GM18499 (cell line): ENCODE measurements around the gene ITGB1BP1.
"Not testable (repeated sequence)": the region's sequence is repeated elsewhere in the genome, so short reads cannot be mapped to it uniquely, and the experiment has no call there.

Source experiments
- ATAC-seq: cut with Tn5 transposase; IDR thresholded peaks from one replicate; pipeline ENCODE4 v1.9.1; 2021; ENCODE audit warnings: moderate number of reproducible peaks; ENCODE audit not compliant: insufficient read depth, unreplicated experiment

ITGB1BP1 gene

DNA sequence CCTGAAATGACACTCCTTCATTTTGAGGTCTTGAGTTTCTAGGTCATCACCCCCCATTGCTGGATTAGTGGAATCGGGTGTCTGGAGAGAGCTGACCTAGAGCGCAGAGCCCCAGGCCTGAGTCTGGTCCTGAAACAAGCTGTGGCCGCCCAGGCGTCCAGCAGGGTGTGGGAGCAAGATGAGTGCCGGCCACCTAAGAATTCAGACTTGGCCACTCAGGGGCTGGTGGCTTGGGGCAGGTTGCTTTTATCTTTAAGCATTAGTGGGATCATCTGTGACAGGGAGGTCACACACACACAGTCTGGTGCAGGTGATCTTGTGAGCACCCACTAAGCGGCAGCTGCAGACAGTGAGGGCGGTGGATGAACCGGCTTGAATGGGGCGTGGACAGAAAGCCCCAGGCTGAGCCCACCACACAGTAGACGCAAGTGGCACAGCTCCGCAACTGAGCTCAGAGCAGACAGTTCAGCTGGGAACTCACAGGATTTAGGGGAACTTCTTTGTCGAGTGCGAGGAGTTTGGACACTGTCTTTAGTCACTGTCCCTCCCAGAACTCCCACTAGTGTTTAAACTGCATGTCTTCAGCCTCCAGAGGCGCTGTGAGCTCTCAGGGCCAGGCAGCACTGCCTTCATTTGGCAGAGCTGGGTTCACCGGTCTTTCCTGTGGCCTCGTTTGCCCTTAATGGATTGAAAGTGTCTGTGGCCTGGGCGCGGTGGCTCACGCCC lies 21.5 kb downstream of the ITGB1BP1 start:
- ATAC-seq = no peak

DNA sequence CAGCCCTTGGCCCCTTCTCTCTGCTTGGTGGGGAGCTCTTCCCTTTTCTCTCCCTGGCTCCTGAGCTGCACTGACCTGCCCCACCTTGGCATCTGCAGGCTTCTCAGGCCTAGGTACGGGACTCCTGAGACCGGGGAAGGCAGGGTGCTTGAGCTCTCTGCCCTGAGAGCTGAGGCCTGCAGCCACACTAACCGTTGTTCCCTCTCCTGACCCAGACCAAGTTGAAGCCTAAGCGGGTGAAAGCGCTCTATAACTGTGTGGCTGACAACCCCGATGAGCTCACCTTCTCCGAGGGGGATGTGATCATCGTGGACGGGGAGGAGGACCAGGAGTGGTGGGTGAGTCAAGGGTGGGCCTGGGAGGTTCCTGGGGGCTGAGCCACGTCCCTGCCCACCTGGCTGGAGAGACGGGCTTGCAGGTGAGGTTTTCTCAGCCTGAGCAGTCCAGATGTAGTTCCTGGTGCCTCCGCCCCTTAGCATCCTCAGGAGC lies 22.2 kb downstream of the ITGB1BP1 start:
- no peak for ATAC-seq

DNA sequence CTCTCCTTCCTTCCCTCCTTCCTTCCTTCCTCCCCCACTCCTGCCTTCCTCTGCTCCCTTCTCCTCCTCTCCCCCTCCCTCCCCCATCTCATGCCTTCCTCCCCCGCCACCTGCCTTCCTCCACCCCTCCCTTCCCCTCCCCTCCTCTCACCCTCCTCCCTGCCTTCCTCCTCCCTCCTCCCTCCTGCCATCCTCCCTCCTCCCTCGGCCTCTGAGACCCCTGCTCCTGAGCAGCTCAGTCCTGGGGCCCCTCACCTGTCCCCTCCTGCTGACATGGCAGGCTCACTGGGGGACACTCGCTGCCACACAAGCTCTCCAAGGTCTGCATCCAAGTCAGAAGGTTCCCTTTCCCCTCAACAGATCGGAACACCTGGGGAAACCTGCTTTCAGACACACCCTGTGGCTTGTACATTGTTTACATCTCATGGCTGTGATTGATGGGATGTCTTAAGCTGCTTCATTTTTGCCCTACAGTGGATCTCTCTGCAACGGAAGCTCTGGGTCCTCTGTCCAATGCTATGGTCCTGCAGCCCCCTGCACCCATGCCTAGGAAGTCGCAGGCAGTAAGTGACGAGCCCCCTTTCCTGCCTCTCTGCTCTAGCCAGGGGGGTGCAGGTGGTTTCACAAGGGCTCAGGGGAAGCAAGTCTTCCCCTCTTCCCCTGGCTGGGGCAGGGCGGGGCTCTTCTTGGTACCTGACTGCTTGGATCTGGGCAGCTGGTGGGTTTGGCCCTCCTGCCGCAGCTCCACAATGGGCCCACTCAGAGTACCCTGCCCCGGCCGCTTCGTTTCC lies 22.9 kb downstream of the ITGB1BP1 start:
- ATAC-seq = no peak

DNA sequence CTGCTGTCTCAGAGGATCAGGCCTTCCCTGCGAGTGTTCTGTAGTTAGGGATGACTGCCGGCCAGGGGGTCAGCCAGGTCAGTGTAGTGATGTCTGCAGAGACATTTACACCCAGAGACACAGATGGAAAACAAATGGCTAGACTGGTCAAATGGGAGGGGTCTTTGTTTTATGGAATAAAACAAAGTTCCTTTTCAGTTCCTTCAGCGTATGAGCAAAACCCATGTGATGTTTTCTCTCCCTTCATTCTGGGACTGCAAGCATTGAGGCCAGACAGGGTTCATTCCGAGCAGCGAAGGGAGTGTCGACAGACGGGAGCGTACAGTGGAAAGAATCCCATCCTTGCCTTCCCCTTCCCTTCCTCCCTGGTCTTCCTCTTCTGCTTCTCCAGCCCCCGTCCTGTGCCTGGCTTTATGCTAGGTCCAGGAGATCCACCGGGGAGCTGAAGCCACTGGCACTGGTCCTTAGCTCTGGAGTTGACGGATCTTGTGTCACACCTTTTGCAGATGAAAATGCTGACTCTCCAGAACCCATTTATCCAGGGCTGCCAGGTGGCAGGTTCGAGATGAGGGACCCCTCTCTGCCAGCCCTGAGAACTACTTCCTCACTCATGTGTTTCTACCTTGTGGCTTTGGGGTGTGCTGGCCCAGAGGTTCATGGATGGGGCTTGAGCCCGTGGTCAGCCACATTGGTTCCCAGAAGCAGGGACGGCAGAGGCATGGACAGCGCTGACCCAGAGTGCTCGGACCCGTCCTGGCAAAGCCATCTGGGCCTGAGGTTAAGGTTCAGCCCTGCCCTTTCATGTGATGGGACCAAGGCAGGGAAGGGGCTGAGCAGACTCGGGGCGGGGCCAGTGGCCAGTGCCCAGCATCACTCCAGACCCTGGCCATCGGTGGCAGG lies 24.2 kb downstream of the ITGB1BP1 start:
- no peak for ATAC-seq

DNA sequence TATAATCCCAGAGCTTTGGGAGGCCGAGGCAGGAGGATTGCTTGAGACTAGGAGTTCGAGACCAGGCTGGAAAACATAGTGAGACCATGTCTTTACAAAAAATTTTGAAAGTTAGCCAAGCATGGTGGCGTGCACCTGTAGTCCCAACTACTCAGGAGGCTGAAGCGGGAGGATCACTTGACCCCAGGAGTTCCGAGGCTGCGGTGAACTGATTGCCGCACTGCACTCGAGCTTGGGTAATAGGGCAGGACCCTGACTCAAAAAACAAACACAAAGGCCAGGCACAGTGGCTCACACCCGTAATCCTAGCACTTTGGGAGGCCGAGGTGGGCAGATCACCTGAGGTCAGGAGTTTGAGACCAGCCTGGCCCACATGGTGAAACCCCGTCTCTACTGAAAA lies 25.1 kb downstream of the ITGB1BP1 start:
- not testable (repeated sequence) for ATAC-seq

DNA sequence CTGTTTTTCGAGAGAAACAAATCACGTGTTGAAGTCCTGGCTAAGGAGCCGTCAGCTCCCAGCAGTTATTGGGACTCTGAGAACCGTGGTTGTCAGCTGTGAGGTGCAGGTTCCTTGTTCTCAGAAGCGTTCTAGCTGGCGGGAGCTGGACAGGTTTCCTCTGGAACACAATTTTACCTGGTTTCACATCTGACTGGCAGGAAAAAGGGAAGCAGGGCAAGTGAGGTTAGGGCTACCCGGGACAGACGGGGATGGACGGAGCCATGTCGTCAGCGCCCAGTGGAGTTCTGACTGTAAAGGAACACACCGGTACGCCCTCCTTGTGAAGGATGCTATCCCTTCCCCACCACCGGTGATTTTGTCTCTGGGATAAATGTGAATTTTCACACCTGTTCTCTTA lies 26.1 kb downstream of the ITGB1BP1 start:
- ATAC-seq = no peak

DNA sequence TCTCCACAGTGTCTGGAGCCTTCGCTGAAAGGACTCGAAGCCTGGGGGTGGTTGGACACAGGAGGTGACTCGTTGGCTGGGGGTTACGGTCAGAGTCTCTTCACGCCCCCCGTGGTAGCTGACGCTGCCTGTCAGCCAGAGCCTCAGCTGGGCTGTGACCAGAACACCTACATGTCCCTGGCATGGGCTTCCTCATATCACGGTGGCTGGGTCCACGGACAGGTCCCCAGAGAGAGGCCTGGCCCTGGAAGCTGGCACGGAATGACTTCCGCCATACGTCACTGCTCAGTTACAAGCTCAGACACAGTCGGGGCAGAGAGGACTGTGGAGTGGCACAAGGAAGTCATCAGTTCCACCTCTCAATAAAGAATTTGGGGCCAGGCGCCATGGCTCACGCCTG lies 28.5 kb downstream of the ITGB1BP1 start:
- no peak for ATAC-seq

DNA sequence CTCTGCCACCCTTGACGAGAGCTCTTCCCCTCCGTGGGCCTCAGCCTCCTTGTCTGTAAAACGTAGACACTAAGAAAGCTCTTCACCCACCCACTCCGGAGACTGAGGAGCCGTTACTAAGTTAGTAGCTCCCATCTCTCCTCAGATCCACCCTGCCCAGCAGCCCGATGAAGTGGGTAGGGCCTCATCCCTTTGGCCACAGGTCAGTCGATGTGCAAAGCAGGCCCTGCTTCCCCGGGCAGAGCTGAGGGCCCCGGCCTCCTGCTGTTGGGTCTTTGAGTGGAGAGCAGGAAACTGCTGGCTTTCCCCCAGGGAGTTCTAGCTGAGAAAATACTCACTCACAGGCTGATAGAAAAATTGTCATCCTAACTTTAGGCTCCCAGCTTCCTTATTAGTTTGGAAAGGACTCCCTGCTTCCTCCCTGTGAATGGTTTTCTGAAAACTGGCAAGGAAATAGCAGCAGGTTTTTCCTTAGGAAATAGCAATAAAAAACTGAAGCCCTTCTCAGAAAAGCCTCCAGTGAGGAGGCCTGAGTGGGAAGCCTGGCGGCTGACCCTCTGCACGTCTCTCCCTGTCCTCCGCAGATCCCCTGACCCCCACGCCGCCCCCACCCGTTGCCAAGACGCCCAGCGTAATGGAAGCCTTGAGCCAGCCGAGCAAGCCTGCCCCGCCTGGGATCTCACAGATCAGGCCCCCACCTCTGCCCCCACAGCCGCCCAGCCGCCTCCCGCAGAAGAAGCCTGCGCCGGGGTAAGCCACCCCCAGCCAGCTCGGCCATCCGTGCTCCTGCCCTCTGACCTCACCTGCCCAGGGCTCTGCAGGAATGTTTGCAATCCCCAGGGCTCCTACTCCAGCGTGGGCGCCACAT lies 30.2 kb downstream of the ITGB1BP1 start:
- no peak for ATAC-seq

DNA sequence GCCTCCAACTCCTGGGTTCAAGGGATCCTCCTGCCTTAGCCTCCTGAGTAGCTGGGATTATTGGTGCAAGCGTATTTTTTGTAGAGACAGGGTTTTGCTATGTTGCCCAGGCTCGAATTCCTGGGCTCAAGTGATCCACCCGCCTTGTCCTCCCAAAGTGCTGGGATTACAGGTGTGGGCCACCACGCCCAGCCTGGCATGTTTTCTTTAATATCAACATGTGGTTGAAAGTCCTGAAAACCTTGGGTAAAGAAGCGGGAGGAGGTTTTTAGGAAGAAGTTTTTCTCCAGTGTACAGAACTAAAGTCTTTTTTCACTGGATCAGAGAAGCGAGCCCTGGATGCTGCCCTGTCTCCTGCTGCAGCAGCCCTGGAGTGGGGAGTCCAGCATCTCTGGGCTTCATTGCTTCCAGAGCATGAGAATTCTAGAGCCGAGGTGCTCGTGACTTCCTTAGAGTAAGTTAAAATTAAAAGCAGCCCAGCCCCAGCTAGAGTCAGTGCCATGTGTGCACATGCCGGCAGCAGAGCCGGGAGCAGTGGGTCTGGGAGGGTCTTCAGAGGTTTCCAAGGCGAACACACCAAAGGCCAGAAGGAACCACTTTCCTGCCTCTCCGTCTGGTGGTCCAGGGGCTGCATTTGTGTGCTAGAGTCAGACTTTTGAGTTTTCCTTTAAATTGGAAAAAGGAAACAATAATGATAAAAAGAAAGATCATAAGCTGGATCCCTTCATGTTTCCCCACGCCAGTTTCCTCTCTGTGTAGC lies 31.2 kb downstream of the ITGB1BP1 start:
- ATAC-seq = no peak

DNA sequence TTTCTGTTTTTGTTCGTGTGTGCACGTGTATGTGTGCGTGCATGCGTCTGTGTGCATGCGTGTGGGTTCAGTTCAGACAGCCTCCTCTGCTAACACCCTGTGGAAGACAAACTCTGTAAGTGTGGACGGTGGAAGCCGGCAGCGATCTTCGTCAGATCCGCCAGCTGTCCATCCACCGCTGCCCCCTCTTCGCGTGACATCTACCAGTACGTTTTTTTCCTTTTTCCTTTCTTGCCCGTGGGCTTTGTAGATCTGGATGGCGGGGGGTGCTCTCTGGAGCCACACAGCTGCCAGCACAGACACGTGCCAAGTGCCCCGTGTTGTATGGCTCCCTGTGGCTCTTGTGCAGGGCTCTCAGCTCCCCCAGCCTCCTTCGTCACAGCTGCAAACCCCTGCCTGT lies 32.3 kb downstream of the ITGB1BP1 start:
- ATAC-seq = no peak

DNA sequence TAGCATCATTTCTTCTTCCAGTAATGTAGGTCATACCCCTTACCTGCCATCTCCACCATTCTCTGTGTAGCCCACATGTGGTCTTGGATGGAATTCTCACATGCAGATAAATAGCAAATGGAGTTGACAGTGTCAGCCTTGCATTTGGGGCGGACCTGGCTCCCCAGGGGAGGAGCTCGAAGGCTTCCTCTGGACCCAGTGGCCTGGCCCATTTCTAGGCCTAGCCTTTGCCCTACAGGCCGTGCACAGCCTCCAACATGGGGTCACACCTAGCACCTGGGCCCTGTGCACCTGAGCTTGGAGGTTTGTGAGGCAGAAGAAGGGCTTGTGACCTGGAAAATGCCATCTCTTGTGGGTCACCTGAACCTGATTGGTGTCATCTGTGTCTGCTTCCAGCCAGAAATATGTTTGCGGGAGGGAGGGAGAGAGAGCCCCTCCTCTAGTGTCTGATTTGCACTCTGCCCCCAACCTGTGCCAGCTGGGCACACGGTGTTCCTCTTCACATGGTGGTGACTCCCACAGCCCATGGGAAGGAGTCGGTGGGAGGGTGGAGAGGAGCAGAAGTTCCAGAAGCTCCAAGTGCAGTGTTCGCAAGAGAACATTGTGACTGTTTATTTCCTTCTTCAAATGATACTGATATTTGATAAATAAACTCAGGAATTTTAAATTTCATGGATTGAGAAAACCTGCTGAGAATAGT lies 33.0 kb downstream of the ITGB1BP1 start:
- ATAC-seq = no peak

DNA sequence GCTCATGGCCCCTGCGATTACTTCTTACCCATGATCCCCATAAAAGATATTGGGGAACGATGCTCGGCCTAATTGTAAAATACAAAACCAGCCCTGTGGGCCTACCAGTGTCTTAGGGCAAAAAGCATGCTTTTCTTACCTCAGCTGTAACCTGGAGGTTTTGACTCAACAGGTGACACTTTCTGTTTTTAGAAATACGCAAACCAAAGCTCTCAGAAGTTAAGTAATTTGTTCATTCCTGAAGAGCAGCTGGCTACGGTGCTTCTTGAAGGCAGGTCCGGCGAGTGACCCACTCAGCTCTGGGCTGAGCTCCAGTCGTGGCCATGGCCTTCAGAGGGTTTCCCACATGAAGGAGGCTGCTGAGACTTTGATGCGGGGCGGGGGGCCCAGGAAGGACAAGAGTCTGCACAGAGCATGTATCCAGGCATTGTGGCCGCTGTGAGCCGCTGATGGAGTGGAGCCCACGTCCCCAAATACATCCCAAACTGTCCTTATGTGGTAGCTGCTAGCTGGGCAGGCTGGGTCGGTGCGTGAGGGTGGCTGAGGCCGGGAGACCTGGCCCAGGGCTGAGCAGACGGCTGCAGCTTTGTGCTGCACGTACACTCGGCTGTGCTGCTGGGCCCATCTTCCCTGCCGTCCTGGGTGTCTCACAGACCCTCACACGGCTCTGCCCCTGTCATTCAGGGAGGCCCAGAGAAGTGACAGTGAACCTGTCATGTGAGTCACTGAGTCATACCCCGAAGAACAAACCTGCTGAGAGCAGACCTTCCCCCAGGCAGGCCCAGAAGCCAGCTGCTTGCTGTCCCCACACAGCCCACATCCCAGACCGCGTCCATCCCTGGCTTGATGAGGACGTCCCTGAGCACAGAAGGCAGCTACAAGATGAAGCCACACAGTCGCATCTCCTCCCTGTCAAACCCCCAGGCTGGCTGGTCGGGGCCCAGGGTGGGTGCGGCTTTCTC lies 34.1 kb downstream of the ITGB1BP1 start:
- ATAC-seq = no peak

DNA sequence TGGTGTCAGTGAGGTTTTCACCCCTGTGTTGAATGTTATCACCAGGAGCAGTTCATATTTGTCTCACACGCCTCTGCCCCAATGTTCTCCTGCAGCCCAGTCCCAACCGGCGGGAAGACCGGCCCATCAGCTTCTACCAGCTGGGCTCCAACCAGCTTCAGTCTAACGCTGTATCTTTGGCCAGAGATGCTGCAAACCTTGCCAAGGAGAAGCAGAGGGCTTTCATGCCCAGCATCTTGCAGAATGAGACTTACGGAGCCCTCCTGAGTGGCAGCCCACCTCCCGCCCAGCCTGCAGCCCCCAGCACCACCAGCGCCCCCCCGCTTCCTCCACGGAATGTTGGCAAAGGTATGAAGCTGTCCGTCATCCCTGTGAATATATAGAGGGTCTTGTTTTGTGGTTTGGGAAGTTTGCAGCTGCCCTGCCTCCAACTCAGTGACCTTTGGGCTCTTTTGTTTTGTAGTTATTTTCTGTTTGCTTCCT lies 35.1 kb downstream of the ITGB1BP1 start:
- ATAC-seq = no peak

DNA sequence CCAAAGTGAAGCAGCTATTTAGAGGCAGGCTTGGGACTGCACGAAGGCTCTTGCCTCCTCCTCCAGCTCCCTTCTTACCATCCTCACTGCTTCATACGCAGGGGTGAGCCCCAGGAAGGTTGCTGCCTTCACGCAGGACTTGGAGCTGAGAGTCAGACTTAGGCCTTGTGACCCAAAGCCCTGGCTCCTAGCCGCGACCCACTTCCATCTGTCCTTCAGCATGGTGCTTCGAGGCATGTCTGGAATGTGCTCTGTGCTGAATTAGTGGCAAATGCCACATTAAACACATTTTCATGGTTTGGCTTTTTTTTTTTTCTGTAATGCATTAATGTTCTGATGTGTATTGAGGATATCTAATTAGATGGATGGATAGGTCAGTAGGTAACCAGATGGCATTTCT lies 37.5 kb downstream of the ITGB1BP1 start:
- ATAC-seq = no peak

DNA sequence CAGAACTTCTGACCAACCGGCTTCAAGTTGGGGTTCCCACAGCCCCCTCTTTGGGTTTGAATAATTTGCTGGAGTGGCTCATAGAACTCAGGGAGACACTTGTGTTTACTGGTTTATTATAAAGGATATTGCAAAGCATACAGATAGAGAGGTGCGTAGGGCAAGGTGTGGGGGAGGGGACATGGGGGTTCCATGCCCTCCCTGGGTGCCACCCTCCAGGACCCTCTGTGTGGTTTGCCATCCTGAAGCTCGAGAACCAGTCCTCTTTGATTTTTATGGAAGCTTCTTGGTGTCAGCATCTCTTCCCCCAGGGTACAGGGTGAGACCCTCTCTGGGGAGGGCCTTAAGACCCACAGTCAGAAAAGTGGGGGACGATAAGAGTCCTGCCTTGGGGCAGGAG lies 38.8 kb downstream of the ITGB1BP1 start:
- ATAC-seq = no peak

DNA sequence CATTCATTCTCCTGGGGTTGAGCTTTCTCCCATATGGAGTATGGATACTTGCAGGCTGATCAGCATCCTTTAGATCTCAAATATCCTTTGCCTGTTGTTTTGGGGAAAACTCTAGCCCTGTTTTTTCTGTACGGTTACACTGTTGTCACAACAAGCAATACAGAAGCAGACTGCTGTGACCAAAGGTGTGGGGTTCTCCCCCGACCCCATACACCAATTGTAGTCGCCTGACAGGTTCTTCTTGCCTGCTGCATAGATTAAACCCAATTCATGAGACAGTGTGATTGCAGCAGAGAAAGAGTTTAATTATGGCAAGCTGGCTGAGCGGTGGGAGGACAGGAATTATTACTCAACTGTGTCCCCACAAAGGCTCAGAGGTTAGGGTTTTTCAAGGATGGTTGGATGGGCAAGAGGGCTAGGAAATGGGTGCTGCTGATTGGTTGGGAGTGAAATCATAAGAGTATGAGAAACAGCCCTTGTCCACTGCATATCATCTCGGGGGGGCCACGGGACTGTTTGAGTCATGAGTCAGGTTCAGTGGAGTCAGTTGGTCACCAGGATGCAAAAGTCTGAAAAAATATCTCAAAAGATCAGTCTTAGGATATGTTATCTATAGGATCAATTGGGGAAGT lies 40.6 kb downstream of the ITGB1BP1 start:
- no peak for ATAC-seq
